Activated CD8-positive, alpha-beta memory T cell treated with anti-CD3 and anti-CD28 coated beads, Interleukin-2, amount 50 U/mL, for 1 hour (primary cell): ENCODE measurements around the gene TGFB2.

ENCODE experiments used
- DNase-seq: peaks from one replicate; pipeline ENCODE4 v3.0.0-alpha.2; 2020; ENCODE audit errors: extremely low read depth

Gene TGFB2

GRCh38 chr1:218388591-218388990, 43.5 kb downstream of the TGFB2 start:
- DNase-seq, result no peak

DNA sequence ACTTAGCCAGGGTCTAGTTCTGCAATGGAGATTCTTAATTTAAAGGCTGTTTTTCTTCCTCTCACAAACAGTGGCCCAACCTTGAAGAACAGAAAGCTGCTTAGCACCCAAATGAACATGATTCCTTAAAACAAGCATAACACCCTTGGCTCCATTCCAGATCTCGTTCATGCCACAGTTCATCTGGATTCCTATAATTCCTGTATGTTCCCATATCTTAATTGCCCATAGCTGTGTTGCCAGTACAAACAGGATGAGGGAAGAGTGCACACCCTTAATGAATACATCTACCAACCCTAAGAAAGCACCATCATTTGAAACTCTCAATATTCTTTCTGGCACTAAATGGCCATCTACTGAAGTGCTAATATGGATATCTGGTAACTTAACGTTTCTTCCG, 45.5 kb downstream of the TGFB2 start:
- no peak for DNase-seq

DNA sequence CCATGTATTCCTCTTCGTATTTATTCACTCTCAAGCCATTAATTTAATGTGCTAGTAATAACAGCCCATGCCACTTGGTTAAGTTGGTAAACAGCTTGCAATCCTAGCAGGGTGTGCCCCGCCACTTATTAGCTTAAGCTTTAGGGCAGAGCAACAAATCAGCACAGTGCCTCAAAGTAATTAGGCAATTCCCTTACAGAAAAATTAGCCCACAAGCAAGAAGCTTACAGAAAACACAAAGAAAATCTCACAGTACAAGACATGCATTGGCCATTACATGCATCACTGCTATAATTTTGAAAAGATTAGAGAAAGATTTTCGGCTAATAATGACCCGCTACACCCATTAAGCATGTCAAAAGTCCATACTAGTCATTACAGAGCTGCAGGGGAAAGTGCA, 47.6 kb downstream of the TGFB2 start:
- no peak for DNase-seq

DNA sequence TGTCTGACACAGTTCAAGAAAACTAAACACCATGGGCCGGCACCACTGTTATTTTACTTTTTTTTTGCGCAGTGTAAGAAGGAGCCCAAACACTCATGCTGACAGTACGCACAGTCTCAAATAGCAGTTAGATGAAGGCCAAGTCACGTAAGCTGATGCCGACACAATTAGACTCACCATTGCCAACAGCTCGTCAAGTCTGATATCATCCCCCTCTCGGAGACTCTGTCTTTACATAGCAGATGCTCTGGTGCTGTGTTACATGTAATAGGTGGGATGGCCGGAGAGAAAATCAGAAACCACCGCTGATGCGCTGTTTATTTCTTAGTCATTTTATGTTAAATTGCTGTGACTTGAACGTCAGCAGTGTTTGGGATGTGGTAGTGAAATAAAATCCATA, 49.3 kb downstream of the TGFB2 start:
- DNase-seq, result no peak

DNA sequence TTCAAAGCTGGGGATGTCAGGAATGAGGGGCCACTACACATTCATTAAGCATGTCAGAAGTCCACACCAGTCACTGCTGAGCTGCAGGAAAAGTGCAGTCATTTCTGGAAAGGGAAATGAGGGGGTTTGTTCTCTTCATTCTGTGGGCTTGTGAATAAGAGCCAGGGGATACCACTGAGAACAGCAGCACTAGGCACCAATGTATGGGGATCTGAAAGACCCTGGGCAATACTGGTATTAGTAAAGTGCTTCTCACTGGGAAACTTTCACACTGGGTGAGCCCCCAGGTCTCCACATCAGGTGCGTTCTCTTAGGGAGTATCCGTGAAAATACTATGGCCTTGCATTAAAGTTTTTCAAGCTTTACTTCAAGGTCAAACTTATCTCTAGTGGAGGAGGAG, 49.9 kb downstream of the TGFB2 start:
- no peak for DNase-seq

GRCh38 chr1:218395916-218396315, 50.8 kb downstream of the TGFB2 start:
- no peak for DNase-seq

- no peak for DNase-seq
These were observed 52.7 kb downstream of the TGFB2 start for GRCh38 chr1:218397752-218398339.

GRCh38 chr1:218400624-218401023, 55.5 kb downstream of the TGFB2 start:
- no peak for DNase-seq

GRCh38 chr1:218401441-218401997, 56.4 kb downstream of the TGFB2 start:
- DNase-seq, result no peak

GRCh38 chr1:218401998-218402785, 57.1 kb downstream of the TGFB2 start:
- DNase-seq, result no peak

- no peak for DNase-seq
These were observed 57.6 kb downstream of the TGFB2 start for GRCh38 chr1:218402786-218403120.

DNA sequence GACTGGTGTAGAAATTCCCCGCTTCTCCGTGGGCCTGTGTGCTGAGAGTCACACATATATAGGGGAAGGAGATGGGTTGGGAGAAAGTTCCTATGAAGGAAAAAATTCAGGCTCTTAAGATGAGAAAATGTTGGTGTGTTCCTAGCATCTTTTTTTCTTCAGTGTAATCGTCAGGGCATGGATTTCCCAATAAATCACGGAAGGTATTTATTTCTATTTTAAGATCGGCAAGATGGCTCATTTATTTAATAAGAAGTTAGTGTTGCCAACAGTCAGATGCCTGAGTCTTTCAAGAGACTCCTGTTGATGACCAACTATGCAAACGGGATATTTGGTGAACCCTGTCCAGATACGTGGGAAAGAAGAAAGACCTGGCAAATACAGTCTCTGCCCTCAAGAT, 58.2 kb downstream of the TGFB2 start:
- no peak for DNase-seq

DNA sequence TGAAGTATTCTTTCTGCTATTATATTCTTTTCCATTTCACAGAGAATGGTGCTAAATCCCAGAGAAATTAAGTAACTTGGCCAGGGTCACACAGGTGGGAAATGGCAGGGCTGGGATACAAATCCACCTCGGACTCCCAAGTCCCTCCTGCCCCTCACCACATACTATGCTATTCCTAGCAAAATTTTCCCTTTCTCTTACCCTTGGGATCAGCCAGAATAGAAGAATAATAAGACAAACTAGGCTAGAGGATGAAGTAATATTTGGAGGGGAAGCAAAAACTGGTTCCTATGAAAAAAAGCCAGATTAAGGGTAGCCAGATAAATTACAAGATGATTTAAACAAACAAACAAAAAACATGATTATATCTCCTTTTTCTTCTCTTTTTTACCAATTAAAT, 62.5 kb downstream of the TGFB2 start:
- no peak for DNase-seq

DNA sequence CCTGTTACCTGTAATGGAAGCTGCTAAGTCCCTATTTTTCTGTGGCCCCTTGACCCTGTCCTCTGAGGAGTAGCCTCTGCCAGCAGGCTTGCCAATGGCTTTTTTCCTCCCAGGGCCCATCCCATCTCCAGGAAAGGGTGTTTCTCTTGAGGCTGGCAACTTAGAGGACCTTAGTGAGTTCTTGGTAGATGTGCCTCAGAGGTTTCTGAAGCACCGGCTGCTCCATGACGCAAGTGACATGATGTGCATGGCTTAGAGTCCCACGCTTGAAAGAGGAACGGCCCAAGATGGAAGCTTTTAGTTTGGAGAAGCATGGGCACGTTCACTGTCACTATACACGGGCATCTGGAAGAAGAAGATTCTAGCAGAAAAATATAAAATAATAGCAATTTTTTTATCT, 63.0 kb downstream of the TGFB2 start:
- DNase-seq, result no peak

DNA sequence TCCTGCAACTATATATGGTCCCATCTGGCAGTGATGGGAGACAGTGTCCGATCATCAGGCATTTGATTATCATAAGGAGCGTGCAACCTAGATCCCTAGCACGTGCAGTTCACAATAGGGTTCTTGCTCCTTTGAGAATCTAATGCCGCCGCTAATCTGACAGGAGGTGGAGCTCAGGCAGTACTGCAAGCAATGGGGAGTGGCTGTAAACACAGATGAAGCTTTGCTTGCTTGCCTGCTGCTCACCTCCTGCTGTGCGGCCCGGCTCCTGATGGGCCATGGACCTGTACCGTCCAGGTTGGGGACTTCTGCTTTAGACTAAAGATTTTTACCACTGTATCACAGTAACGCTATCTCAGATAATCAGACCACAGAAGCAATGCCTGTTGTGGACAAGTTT, 63.8 kb downstream of the TGFB2 start:
- DNase-seq, result no peak

DNA sequence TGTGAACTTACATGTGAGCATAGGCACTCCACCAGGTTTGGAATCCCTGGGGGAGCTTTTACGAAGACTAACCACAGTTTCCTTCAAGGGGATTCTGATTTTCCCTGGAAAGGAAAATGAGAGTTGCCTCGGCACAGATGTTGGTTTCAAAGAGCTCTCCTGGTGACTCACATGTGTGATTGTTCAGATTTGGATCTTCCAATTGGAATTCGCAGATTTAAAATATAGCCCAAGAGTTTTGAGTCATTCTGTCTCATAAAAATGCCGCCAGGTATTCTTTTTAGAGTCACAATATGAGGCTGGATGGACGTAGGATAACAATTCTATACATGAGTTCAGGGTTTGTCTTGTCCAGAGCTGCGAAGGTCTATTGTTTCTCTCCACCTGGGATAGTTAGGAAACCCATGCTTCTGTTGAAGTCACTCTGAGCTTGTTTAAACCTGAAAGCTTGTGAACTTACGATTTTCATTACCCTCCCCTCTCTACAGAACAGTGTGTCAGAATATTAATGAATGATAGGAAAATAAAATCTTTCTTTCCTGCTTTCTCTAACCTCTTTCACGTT, 64.9 kb downstream of the TGFB2 start:
- no peak for DNase-seq

- DNase-seq, result no peak
These were observed 66.0 kb downstream of the TGFB2 start for GRCh38 chr1:218411101-218411500.

GRCh38 chr1:218412171-218412570, 67.0 kb downstream of the TGFB2 start:
- DNase-seq, result no peak

- DNase-seq, result no peak
These were observed 68.0 kb downstream of the TGFB2 start for GRCh38 chr1:218413179-218413578.

DNA sequence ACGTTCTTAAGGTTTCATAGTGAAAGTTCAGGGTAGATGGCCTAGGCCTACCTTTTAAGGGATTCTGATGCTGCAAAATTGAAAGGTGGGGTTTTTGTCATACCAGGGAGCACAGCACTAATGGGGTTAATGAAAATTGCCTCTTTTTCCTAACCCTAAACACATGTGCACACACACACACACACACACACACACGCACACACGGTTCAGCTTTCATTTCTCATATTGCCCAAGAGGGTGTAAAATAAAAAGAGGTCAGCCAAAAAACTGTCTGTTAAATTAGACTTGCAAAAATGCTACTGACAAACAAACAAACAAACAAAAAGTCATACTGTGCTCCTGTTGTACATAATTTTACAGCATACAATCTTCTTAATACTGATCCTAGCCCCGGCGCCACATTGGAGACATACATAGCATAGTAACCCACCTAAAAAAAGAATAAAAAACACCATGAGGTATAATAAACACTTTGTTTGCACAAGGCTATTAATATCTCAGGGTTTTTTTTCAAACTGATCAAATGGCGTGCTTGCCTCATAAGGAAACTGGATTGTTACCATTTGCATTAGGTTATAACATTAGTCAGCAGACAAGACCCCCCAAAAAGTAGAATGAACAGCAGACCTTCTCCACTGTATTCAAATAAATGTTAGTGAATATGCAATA, 69.1 kb downstream of the TGFB2 start:
- no peak for DNase-seq

DNA sequence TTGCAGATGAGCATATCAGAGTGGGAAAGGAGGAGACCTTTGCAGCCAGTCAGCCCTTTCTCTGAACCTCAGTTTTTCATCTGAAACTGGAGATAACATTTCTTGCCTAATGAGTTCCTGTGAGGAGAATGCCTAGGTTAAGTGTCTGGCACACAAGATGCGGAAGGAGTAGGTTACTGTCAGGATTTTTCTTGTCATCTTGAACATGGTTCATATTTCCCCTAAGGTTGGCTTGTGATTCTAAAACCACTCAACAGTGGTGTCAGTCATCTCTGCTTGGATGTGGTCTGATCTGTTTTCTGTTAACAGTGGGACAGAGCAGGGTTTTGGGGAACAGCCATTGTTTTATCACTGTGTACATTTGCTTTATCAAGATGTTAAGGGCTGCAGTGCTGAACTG, 70.6 kb downstream of the TGFB2 start:
- no peak for DNase-seq

DNA sequence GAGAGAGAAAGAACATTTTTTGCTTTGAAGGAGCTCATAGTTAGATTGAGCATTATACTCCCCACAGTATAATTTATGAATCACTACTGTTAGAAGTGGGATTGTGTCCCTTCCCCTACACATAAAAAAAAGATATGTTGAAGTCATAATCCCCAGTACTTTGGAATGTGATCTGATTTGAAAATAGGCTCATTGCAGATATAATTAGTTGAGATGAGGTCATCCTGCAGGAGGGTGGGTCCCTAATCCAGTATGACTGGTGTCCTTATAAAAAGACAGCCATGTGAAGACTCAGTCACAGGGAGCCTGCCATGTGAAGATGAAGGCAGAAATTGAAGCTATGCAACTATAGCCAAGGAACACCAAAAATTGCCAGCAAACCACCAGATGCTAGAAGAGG, 76.4 kb downstream of the TGFB2 start:
- no peak for DNase-seq

- no peak for DNase-seq
These were observed 79.4 kb downstream of the TGFB2 start for GRCh38 chr1:218424502-218424901.
